Skin epidermis (tissue), 12 donors: ENCODE measurements around the gene VOPP1.

Source experiments
- H3K27ac ChIP-seq, 21 experiments: fragments of 200-600 bp; sonication (generic) in 11 of 21; one replicate each; pipeline ENCODE4 v1.5.0; 2020; ENCODE audit warnings: mild to moderate bottlenecking in 3 of 21, inconsistent platforms in 2 of 21, moderate library complexity in 2 of 21
- H3K4me3 ChIP-seq, 7 experiments: fragments of 200-600 bp; sonication (generic) in 2 of 7; one replicate each; pipeline ENCODE4 v1.5.0; 2020; ENCODE audit warnings: inconsistent platforms in 2 of 7, mild to moderate bottlenecking in 2 of 7, moderate library complexity in 1 of 7

VOPP1 gene

DNA sequence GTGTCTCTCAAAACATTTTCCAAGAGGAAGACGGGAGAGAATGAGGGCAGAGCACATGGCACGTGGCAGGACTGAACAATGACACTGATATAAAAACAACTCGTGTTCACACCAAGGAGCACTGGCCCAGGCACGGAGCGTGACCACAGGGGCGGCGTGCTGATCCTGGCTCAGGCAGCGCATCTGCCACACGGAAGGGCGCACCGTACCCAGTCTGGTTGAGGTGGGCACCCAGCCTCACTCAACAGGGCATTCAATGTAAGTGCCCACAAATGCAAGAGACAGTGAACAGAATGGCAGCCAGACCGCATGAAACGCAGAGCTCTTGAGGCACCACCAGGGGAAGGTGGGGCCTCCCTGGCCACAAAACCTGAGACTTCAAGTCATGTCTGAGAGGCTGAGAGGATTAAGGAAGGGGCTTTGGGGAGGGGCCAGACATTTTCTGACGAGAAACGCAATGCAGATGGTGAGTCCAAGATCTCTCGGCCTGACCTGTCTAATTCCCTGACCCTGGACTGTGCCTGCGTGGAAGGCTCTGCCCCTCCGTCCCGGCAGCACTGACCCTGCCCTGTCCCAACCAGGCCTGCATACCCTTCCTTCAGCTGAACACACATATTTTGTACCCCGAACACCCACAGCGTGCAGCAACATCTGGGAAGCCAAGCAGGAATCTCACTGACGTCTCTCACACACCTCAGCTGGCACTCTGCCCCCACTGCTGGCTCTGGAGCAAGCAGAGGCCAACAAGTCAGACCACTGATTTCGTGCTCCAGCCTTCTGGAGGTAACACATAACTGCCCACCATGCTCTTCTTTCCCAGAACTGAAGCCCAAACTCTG, 35.5 kb downstream of the VOPP1 start:
- H3K4me3 ChIP-seq = no peak overlapping the region
- peak overlapping the region in 11 of 21 experiments; percentile 2 to 91 (median 53) for H3K27ac ChIP-seq

DNA sequence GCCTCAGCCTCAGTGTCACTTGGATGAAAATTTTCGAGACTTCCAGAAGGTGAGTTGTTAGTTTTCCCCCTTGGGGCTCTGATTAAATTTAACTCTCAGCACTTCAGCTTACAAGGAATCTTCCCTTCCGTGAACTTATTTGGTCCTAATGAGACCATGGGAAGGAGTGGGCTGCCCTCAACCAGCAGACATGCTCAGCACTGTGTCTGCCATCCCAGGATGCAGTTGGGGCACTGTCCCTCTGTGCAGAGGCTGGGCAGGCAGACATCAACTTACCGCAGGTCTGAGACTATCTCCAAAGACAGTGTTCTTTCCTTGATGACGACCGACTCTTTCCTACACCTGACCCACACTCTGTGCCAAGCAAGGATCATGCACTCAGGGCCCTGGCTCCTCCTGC, 36.7 kb downstream of the VOPP1 start:
- Histone ChIP-seq H3K27ac (peak overlapping the region in 14 of 21 experiments; percentile 28 to 91 (median 72)), H3K4me3 (no peak overlapping the region)

DNA sequence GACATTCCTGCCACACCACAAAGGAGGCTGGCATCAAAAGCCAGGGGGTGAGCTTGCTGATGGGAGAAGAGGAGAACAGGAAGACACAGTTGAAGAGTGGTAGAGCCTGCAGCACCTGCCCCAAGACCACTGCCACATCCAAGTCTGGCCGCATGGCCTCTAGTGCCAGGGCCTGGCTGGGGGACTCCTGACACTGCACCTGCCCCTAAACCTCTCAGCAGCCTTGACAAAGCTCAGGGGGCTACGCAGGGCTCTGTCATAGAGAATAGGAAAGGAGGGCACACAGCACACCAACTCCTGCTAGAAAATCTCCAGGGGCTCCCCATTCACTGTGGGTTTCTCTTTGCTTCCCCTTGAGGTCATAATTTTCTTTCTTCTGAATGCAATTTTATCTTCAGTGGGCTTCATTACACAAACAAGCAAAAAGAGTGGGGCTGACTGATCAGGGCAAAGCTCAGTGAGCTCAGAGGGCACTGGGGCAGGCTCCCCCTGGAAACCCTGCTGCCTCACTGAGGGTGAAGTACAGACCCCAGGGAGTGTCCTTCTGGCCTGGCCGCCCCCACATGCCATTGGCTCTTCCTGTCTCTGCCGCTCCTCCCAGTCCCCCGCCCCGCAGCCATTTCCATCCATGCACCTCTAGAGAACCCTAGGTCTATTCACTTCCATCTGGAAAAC, 37.2 kb downstream of the VOPP1 start:
- H3K27ac ChIP-seq = peak overlapping the region in 20 of 21 experiments; percentile 17 to 91 (median 68)
- no peak overlapping the region for H3K4me3 ChIP-seq

DNA sequence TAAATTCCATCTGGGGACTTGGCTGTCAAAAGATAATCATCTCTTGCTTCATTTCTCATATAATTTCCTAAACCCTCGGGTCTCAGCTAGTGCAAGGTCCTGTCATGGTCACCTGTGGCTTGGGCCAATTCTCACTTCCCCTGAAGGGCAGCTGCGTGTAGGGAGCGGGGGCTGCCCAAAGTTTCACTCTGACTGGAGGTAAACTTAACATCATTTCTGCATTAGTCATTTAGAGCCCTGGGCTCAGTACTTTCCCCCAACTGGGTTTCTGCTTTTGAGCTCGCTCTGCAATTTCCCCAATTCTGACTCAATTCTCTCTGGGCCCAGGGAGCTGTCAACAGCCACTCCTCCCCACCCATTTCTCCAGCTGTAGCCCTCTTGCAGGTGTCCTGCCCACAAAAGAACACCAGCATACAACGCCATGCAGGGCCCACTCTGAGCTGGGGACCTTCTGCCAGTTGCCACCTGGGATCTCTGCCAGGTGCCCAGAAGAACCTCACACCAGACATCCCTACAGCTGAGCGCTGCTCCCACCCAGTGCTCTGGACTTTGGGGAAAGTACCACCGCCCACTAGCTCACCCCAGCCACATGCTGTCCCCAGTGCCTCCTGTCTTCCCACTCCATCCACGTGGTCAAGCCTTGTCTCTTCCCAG, 37.9 kb downstream of the VOPP1 start:
- H3K4me3 ChIP-seq = no peak overlapping the region
- H3K27ac ChIP-seq = peak overlapping the region in 20 of 21 experiments; percentile 17 to 91 (median 70)

DNA sequence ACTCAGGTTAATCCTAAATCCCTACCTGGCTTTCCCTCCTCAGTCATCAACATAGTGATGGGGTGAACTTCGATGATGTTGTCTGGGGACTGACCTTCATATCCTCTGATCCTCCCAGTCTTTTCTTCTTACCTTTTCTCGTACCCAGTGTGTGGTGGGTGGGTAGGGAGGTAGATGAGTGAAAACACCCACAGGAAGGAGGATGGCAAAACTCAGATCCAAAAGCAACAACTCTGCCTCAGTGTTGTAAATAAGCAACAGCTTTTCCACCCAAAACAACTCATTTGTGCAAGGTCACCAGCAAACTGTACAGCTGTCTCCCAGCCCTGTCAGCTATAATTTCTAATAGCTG, 38.6 kb downstream of the VOPP1 start:
- H3K27ac ChIP-seq = peak overlapping the region in 20 of 21 experiments; percentile 7 to 91 (median 70)

DNA sequence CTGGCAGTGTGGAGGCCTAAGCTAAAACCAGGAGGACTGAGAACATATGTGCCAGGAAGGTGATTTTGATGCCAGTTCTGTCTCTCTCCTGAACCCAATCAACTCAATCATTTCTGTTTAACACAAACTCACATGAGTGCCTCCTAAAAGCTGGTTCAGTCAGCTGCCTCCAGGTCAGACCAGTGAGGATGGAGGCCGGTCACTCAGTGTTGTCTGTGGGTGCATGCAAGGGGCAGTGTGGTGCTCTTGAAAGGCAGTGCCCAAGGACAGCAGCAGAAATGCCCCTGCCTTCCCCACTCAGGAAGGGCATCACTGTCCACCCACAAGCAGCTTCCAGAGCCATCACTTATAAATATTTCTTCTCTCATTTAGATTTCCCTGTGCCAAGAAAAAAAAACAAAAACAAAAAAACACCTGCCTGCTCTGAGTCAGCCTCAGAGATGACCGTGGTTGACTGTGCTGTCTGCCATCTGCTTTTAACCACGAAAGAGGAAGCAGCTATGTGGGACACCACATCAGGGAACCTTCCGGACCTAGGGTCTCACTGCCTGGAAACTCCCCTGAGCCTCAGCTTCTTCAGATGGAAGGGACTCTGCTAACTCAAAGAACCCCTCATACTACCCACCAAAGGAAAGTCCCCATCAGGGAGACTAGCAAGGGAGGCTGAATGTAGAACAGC, 39.1 kb downstream of the VOPP1 start:
- H3K4me3 ChIP-seq = no peak overlapping the region
- H3K27ac ChIP-seq = peak overlapping the region in 20 of 21 experiments; percentile 7 to 91 (median 70)

More for the DNA sequence above, 38.6 kb downstream of the VOPP1 start:
- H3K4me3 ChIP-seq = no peak overlapping the region

DNA sequence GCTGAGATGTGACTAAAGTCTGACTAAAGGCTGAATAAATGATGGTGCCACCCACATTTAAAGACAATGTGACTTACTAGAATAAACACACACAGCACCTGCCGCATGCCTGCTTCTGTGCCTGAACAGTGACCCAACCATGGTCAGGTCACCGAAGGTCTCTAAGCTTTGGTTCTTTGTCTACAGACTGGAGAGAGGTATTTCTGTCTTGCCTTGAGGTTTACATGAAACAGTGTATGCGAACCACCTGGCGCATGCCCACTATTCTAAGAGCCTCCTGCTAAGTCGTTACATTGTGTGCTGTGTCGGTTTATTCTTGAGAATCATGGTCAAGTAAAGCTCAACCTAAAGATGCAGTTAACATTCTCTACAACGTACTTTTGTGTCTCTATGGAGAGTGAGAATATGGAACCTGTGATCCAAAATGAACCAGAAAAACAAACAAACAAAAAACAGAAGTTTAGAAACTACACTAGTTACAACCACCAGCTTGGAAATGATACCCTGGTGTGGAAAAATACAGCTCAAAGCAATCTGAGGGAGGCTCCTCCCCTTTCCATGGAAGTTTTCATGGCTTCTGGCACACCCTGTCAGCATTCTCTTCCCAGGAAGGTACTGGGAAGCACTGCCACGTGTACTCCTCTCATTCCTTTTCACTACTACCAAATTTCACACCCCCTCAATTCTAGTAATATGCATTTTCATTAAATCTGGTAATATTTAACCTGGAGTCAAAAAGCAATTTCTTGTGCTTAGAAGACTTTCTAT, 40.0 kb downstream of the VOPP1 start:
- no peak overlapping the region for H3K4me3 ChIP-seq
- H3K27ac ChIP-seq = peak overlapping the region in 15 of 21 experiments; percentile 10 to 91 (median 72)

DNA sequence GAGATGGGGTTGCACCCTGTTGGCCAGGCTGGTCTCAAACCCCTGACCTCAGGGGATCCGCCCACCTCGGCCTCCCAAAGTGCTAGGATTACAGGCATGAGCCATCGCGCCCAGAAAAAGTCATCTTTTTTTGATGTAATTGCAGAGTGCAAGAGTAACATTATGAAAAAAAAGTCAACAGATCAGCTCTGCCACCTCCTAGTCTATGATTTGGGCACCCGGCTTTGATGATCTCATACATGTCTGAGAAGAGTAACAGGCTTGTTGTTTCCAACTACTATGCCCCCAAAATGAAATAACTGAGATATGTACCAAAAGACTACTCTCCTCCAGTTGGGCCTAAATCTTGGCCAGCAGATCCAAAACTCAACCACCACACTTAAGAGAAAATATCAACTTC, 40.8 kb downstream of the VOPP1 start:
- H3K4me3 ChIP-seq = no peak overlapping the region
- H3K27ac ChIP-seq = peak overlapping the region in 4 of 21 experiments; percentile 3 to 91 (median 66)

DNA sequence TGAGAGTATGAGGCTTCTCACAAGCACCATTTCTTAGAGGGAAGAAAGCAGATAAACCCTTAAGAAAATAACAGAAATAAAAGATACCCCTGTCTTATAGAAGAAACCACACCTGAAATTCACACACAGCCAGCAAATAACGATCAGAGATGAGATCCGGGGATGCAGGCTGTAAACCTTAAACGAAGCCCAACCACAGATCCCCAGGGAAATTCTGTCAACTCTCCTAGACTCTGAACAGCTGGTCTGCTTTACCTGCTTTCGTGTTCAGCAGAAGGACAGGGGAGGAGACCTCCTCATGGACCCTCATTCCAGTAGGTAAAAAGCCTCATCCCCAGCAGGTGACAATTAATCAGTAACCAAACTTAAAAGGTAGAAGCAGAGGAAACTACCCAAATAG, 45.0 kb downstream of the VOPP1 start:
- H3K27ac ChIP-seq = peak overlapping the region in 3 of 21 experiments; percentile 11 to 27 (median 25)
- H3K4me3 ChIP-seq = no peak overlapping the region

DNA sequence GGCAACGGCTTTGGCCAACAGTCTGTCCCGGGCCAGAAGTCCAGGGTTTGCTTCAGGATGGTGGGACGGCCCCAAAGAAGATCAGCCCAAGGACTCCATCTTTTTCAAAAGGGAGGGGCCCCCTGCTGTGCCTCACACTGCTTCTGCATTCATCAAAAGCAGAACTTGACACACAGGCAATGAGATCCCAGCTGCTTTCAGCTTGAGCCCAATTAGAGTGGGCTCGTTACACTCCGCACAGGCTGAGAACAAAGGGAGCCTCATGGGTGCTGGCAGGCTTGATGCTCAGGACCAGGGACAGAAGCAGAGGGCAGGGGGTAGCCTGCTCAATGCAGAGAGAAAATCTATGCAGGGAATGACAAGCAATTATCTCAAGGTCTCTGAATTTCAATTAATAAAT, 45.5 kb downstream of the VOPP1 start:
- H3K4me3 ChIP-seq = no peak overlapping the region
- peak overlapping the region in 3 of 21 experiments; percentile 11 to 27 (median 25) for H3K27ac ChIP-seq

DNA sequence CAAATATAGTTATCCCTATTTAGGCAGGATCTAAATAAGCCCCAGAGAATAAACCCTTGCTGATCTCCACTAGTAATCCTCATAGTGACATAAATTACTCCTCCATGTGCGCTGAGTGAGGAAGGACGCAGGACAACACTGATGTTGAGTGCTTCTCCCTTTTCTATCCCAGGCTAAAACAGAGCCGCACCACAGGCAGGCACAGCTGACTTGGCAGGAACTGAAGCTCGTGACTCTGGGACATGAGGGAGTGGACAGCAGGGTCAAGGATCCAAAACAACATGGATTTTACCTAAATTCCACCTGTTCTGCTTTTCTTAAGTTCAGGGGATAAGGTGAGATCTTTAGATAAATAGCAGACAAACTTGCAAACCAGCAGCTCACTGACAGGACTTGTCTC, 46.0 kb downstream of the VOPP1 start:
- peak overlapping the region in 2 of 21 experiments; percentile 17 to 25 for H3K27ac ChIP-seq
- no peak overlapping the region for H3K4me3 ChIP-seq

DNA sequence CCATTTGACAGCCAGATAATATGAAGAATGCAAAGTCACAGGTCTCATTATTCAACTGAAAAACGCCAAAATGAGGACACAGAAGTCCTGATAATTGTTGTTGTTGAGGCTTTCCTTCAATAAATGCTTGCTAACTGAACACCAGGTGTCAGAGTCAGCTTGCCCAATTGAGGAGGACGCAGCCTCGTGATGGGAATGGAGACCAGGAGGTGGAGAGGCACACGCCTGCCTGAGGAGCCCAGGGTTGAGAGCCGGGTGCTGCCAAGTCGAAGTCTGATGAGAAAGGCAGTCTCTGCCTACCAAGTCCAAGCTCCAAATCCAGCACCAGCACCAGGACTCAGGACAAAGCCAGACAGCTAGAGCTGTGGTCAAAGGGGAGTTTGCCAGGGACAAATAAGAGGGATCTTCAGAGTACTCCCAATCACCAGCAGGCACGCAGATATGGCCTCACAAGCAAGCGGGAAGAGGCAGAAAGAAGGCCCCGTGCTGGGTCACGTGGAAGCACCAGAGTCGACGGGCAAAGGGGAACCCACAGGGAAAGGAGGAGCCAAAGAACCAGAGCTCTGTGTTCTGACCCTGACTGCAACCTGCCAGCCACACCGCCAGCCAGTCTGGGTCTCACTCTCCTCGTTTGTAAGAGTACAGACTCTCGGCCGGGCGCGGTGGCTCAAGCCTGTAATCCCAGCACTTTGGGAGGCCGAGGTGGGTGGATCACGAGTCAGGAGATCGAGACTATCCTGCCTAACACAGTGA, 47.6 kb downstream of the VOPP1 start:
- Histone ChIP-seq H3K27ac (peak overlapping the region in 2 of 21 experiments; percentile 2 to 59), H3K4me3 (no peak overlapping the region)

DNA sequence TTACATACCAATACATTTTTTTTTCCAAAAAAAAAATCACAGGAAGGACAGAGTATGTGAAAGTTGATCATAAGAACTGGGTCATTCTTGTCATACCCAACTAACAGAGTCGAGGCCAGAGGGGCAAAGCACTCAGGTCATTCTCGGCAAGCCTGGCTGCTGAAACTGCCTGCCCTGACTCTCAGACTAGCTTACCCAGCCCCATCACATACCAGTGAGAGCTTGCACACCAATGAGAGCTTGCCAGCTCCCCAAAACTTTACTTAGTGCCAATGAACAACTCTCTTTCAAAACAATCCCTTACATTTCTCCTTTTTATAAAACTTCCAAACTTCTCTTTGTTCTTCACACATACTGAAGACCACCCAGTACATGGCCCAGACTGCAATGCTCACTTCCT, 48.9 kb downstream of the VOPP1 start:
- Histone ChIP-seq H3K27ac (peak overlapping the region in 1 of 21 experiments; percentile 34), H3K4me3 (no peak overlapping the region)

DNA sequence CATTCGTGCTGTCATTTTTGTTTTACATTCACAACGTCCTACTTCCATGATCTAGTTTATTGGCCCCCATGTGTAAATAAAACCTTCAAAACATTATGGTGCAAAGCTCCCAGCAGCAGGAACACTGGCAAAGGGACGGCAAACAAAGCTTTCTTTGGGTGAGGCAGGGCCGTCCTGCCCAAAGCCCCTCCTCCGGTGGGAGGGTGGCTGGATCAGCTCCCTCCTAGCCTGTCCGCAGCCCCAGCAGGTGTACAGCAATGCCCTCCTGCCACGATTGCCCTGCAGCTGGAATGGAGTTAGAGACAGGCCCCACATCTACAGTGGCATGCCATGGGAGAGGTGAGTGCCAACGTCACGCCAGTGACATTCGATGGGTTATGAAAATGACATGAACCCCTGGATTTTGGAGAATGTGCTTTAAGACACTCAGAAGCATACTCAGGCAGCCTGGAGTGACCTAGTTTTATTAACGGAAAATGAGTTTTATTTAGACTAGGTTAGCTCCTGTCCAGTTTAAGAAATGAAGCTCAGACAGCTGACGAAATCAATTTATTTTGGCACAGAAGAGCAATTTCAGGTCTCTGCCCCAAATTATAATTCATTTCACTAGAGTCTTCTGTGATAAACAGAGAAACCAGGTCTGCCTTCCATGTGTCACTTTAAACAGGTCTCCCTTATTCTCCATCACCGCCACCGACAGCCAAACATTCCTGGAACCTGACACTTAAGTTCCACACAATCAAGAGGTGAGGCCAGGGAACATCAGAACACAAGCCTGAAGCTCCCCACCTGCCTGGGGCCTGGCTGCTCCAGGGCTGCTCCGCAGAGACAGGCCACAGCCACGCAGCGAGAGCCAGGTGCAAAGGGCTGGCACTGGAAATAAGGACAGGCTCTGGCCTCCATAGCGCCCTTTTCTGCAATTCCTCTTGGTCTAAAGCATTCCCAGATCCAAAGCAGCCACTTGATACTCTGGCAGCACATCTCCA, 50.1 kb downstream of the VOPP1 start:
- no peak overlapping the region for H3K4me3 ChIP-seq
- H3K27ac ChIP-seq = peak overlapping the region in 1 of 21 experiments; percentile 34

DNA sequence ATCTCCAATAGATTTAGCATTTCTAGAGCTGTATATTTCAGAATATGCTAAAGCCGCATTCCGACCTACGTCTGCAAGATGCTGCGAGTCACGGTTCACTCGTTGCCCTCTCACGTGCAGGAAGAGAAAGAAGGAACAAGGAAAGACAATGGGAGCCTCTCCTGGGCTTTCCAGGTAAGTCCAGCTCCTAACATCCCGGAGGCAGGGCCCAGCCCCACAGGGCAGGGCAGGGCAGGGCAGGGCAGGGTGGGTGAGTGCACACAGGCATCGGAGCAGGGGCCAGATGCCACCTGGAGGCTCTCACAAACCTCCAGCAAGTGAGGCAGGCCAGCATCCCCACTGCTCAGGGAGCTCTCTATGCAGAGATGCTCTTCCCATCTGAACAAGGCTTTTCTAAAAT, 50.8 kb downstream of the VOPP1 start:
- Histone ChIP-seq H3K27ac (no peak overlapping the region), H3K4me3 (no peak overlapping the region)

DNA sequence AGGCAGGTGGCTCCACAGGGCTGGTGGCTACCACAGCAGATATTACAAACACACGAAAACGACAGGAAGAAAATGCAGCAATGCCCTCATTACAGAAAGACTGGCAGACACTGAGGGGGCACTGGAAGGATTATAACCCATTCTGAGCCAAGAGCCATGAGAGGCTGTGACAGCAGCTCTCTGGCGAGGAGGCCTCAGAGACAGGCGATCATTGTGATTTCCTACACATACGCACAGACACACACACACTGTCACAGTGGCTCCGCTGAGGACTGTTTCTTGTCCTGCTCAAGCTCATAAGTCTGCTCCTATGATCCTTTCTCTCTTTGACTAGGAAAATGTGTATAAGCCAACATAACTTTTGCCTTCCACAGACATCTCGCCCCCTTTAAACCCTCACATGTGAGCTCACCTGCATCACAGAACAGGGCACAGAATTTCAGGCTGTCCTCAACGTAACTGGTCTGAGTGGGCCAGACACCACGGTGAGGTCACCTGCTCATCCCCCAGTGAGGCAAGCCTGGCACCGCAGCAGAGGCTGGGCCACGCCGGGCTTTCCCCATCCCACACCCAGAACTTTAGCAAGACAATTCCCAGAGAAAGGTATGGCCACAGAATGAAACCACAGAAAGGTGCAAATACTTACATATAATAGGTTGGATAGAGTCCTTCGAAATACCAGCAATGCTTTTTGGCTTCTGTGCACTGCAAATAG, 51.7 kb downstream of the VOPP1 start:
- peak overlapping the region in 1 of 21 experiments; percentile 5 for H3K27ac ChIP-seq

DNA sequence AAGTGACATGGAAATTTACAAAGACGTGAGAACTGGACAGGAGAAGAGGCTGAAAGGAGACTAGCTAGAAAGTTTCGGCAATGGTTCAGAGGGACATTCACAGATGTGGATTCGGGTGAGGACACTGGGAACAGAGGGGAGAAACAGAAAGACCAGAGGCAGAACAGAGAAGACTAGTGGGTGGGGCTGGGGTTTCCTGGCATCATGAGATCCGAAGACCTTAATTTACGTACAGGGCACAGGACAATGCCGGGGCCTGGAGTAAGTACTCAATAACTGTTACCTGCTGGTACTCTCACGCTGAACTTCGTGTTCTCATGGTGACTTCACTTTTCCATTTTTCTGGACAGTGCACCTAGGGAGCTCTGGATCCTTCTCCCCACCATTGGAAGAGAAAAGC, 53.5 kb downstream of the VOPP1 start:
- H3K4me3 ChIP-seq = no peak overlapping the region
- H3K27ac ChIP-seq = no peak overlapping the region

More for the DNA sequence above, 51.7 kb downstream of the VOPP1 start:
- no peak overlapping the region for H3K4me3 ChIP-seq
